GM12864 (cell line): ENCODE data around the gene GPR146.

Source experiments
- DNase-seq: peaks from one replicate; pipeline ENCODE4 v3.0.0-alpha.2; 2011; ENCODE audit warnings: low read depth
- H3K4me3 ChIP-seq: 2 replicates; pipeline ENCODE4 v1.5.1; 2011; ENCODE audit warnings: mild to moderate bottlenecking, low read depth, low read length, control low read depth
- CTCF ChIP-seq: IDR thresholded peaks from 2 replicates; pipeline ENCODE4 v1.5.1; 2011; ENCODE audit warnings: low read depth, mild to moderate bottlenecking, moderate library complexity, low read length, control low read depth, inconsistent platforms; ENCODE audit errors: missing control alignments

GPR146 gene

GRCh38 chr7:1028044-1028770 lies 16.1 kb upstream of the GPR146 start:
- no peak for TF ChIP-seq CTCF
- peak overlapping the region; percentile 88 for H3K4me3 ChIP-seq
- no peak for DNase-seq

GRCh38 chr7:1028775-1029636 lies 15.3 kb upstream of the GPR146 start:
- peak overlapping the region; percentile 88 for H3K4me3 ChIP-seq
- DNase-seq, result no peak
- no peak for TF ChIP-seq CTCF

GRCh38 chr7:1029637-1030443 lies 14.5 kb upstream of the GPR146 start:
- TF ChIP-seq CTCF, result no peak
- no peak overlapping the region; the same call in 1 of the 2 replicates for H3K4me3 ChIP-seq
- DNase-seq, result no peak

- TF ChIP-seq CTCF, result no peak
- H3K4me3 ChIP-seq, result no peak overlapping the region
- no peak for DNase-seq
Measured at GRCh38 chr7:1030444-1031070, 13.8 kb upstream of the GPR146 start.

- no peak for DNase-seq
- no peak for TF ChIP-seq CTCF
- no peak overlapping the region for H3K4me3 ChIP-seq
Measured at GRCh38 chr7:1031716-1032455, 12.5 kb upstream of the GPR146 start.
